Right lobe of liver (tissue), 6 donors: ENCODE results near the gene CACNA1S. TPM values are rescaled to one million over a fixed set of nuclear protein-coding genes. Genes with fewer than 3 reads are reported as not detected.

ENCODE experiments used
- ATAC-seq, 4 donors: fragments of 200-7000 bp; cut with Tn5 transposase; one replicate each; pipeline ENCODE4 v1.9.1; 2020; ENCODE audit warnings: mild to moderate bottlenecking in 4 of 4, moderate library complexity in 4 of 4
- DNase-seq, 3 donors: peaks; one replicate each; pipeline ENCODE4 v3.0.0-alpha.2; 2020
- H3K27ac ChIP-seq, 3 donors: fragments of 200-600 bp; one replicate each; pipeline ENCODE4 v1.8.0; 2022
- H3K27me3 ChIP-seq, 2 donors: fragments of 200-600 bp; one replicate each; pipeline ENCODE4 v1.8.0; 2022
- H3K36me3 ChIP-seq, 4 donors: fragments of 200-600 bp; sonication (generic) in 1 of 4; one replicate each; pipeline versions ENCODE4 v1.5.1 to v1.8.0; 2017 to 2022; ENCODE audit warnings: control low read depth in 1 of 4
- H3K4me1 ChIP-seq, 4 donors: fragments of 200-600 bp; sonication (generic) in 1 of 4; one replicate each; pipeline versions ENCODE4 v1.5.1 to v1.8.0; 2017 to 2022; ENCODE audit warnings: control low read depth in 1 of 4
- H3K4me3 ChIP-seq, 3 donors: fragments of 200-600 bp; one replicate each; pipeline ENCODE4 v1.8.0; 2022
- H3K9me3 ChIP-seq, 4 donors: fragments of 200-600 bp; sonication (generic) in 1 of 4; one replicate each; pipeline versions ENCODE4 v1.5.1 to v1.8.0; 2017 to 2022; ENCODE audit warnings: control low read depth in 1 of 4
- CTCF ChIP-seq, 4 donors: fragments of 200-600 bp in 3 of 4; fragments of 450-650 bp in 1 of 4; IDR thresholded peaks; one replicate each; pipeline versions ENCODE4 v1.5.1 to v1.8.0; 2016 to 2022; ENCODE audit warnings: antibody characterized with exemption in 4 of 4, mild to moderate bottlenecking in 2 of 4
- POLR2A ChIP-seq: fragments of 450-650 bp; IDR thresholded peaks from one replicate; pipeline ENCODE4 v1.6.1; 2017; ENCODE audit warnings: antibody characterized with exemption, mild to moderate bottlenecking
- WGBS: methylation state at CpG from one replicate; pipeline ENCODE4 v1.1.6; 2018; ENCODE audit warnings: low coverage, low lambda C conversion rate; ENCODE audit not compliant: insufficient coverage; ENCODE audit errors: missing lambda C conversion rate; 5-methylcytosine and 5-hydroxymethylcytosine counted together
- intact Hi-C, 2 donors: fragments of 100-400 bp; cut with DNase I; formaldehyde crosslinking; loops; one replicate each; pipeline versions ENCODE4 v1.11.2 to v1.14.1; 2022
- total RNA-seq, 6 experiments: library from RNA; depleted of rRNA in 2 of 6; stranded (reverse); fragments of >200 nt in 2 of 6; fragmentation: NEBNext Ultra II Directional in 3 of 6; extraction: Animal tissue kit (Norgen Biotek cat#: 25700) in 3 of 6; gene quantifications; one replicate each; pipeline versions ENCODE4 v1.1.0 to v1.2.4, GENCODE V29; 2016 to 2023
- donor health status: DM: no; HTN: yes; CAD: no.
- donor health status: DM: no; HTN: no; CAD: no.
- donor health status: DM: no; HTN: no; CAD: no.
- donor health status: DM: no; HTN: yes; CAD: no.
- donor health status: DM: no; HTN: yes; CAD: no.

CACNA1S gene
- total RNA-seq, 6 experiments from 2014 or later, result 0.12 TPM; not detected in 5

GRCh38 chr1:201076092-201076491 lies 36.1 kb downstream of the CACNA1S start:
- no peak for DNase-seq
- no peaks in the 10 kb centered on the region for H3K9me3 ChIP-seq
- TF ChIP-seq CTCF (IDR thresholded peaks at IDR 0.05) (no peak), POLR2A (no peak)
- H3K27me3 ChIP-seq, result no peaks in the 10 kb centered on the region
- ATAC-seq, result no peak
- H3K4me1 ChIP-seq, result no peaks in the 10 kb centered on the region
- WGBS, result 82% methylated on average over 7 of the region's 7 CpGs
- intact Hi-C loops, result no loop called here
- H3K4me3 ChIP-seq, result no peak overlapping the region
- no peak overlapping the region for H3K27ac ChIP-seq
- H3K36me3 ChIP-seq, result no peaks in the 10 kb centered on the region

- TF ChIP-seq POLR2A (no peak), CTCF (IDR thresholded peaks at IDR 0.05) (no peak)
Measured at GRCh38 chr1:201074018-201074417, 38.2 kb downstream of the CACNA1S start.

GRCh38 chr1:201072922-201073321 lies 39.3 kb downstream of the CACNA1S start:
- no peaks in the 10 kb centered on the region for H3K4me1 ChIP-seq
- TF ChIP-seq CTCF (IDR thresholded peaks at IDR 0.05) (no peak), POLR2A (no peak)
- DNase-seq (no peak), ATAC-seq (peak in 1 of 4 donors; percentile 34)
- intact Hi-C loops, result no loop called here
- no peaks in the 10 kb centered on the region for H3K27me3 ChIP-seq
- no peak overlapping the region for H3K27ac ChIP-seq
- no peaks in the 10 kb centered on the region for H3K36me3 ChIP-seq
- no peak overlapping the region for H3K4me3 ChIP-seq
- no peaks in the 10 kb centered on the region for H3K9me3 ChIP-seq
- 77% methylated on average over 4 of the region's 6 CpGs for WGBS

More at GRCh38 chr1:201074018-201074417, 38.2 kb downstream of the CACNA1S start:
- Histone ChIP-seq H3K27me3 (no peaks in the 10 kb centered on the region), H3K9me3 (no peaks in the 10 kb centered on the region), H3K36me3 (no peaks in the 10 kb centered on the region), H3K4me1 (no peaks in the 10 kb centered on the region), H3K4me3 (no peak overlapping the region), H3K27ac (no peak overlapping the region)
- intact Hi-C loops, result no loop called here
- DNase-seq (no peak), ATAC-seq (no peak)
- no CpG with 5 or more reads among the region's 5 CpGs for WGBS

- 66% methylated on average over 4 of the region's 5 CpGs for WGBS
Measured at GRCh38 chr1:201072149-201072548, 40.1 kb downstream of the CACNA1S start.

More at GRCh38 chr1:201072149-201072548, 40.1 kb downstream of the CACNA1S start:
- H3K4me3 ChIP-seq, result no peak overlapping the region
- TF ChIP-seq CTCF (IDR thresholded peaks at IDR 0.05) (no peak), POLR2A (no peak)
- no peaks in the 10 kb centered on the region for H3K27me3 ChIP-seq
- no peaks in the 10 kb centered on the region for H3K36me3 ChIP-seq
- ATAC-seq (no peak), DNase-seq (no peak)
- no peaks in the 10 kb centered on the region for H3K9me3 ChIP-seq
- no peaks in the 10 kb centered on the region for H3K4me1 ChIP-seq
- intact Hi-C loops, result no loop called here
- H3K27ac ChIP-seq, result no peak overlapping the region
